Measurements from ENCODE around the gene KCNE5. TPM values are rescaled to one million over a fixed set of nuclear protein-coding genes. Genes with fewer than 3 reads are reported as not detected.
"Not testable (repeated sequence)": the region's sequence is repeated elsewhere in the genome, so short reads cannot be mapped to it uniquely, and the experiment has no call there.

KCNE5 gene
- total RNA-seq, 1 donor: not detected

GRCh38 chrX:109632906-109633504, 8.0 kb upstream of the KCNE5 start:
- Histone ChIP-seq H3K4me1 (ENCODE audit: insufficient read depth, low read length) (peaks cover 5% of the 10 kb centered on the region), H3K27me3 (ENCODE audit: insufficient read depth, low read length) (no peaks in the 10 kb centered on the region), H3K9me3 (ENCODE audit: low read depth, low read length) (no peaks in the 10 kb centered on the region), H3K4me3 (ENCODE audit: low read length) (no peak overlapping the region)

DNA sequence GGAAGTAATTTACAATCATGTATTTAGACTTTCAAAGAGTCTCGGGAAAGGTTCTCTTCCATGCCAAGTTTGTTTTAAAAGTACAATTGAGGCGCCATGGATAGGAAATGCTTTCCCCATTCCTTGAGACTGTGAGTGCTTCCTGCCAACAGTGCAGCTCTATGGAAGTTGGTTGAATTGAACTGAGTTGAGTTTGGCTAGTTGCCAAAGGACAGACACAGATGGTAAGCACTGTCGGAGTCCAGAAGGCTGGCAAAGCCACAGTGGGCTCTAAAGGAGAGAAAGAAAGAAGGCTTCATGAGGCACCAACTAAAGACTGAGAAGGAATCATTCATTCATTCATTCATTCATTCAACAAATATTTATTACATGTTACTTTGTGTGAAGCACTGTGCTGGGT, 4.3 kb upstream of the KCNE5 start:
- Histone ChIP-seq H3K27me3 (ENCODE audit: insufficient read depth, low read length) (no peaks in the 10 kb centered on the region), H3K9me3 (ENCODE audit: low read depth, low read length) (no peaks in the 10 kb centered on the region), H3K4me1 (ENCODE audit: insufficient read depth, low read length) (peaks cover 5% of the 10 kb centered on the region), H3K4me3 (ENCODE audit: low read length) (no peak overlapping the region)

GRCh38 chrX:109626637-109627036, 1.7 kb upstream of the KCNE5 start:
- Histone ChIP-seq H3K27me3 (ENCODE audit: insufficient read depth, low read length) (no peaks in the 10 kb centered on the region), H3K4me1 (ENCODE audit: insufficient read depth, low read length) (no peaks in the 10 kb centered on the region), H3K4me3 (ENCODE audit: low read length) (no peak overlapping the region), H3K9me3 (ENCODE audit: low read depth, low read length) (no peaks in the 10 kb centered on the region)

- no peak overlapping the region for H3K4me3 ChIP-seq (ENCODE audit: low read length)
- H3K4me1 ChIP-seq (ENCODE audit: insufficient read depth, low read length): peaks cover 19% of the 10 kb centered on the region
- no peaks in the 10 kb centered on the region for H3K9me3 ChIP-seq (ENCODE audit: low read depth, low read length)
- H3K27me3 ChIP-seq (ENCODE audit: insufficient read depth, low read length): no peaks in the 10 kb centered on the region
Measured at GRCh38 chrX:109623997-109624396, 975 bp downstream of the KCNE5 start.

DNA sequence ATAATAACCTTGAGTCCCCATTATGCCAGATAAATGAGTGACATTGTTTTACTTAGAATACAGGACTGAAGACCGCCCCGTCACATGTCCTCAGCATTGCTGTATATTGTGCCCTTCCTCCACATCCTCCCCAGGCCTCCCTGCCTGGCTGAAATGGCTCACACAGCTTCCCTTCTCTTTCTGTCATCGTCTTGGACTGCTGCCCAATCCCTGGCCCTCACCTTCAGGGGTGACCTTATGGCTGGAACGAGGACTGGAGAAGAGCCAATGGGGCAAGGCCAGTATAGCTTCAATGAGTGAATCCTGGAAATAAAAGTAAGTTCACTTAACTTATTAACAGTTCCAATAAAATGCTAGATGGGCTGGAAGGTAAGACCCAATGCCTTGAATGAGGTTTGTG, 2.7 kb downstream of the KCNE5 start:
- no peaks in the 10 kb centered on the region for H3K9me3 ChIP-seq (ENCODE audit: low read depth, low read length)
- H3K4me1 ChIP-seq (ENCODE audit: insufficient read depth, low read length): peaks cover 19% of the 10 kb centered on the region
- no peaks in the 10 kb centered on the region for H3K27me3 ChIP-seq (ENCODE audit: insufficient read depth, low read length)
- no peak overlapping the region for H3K4me3 ChIP-seq (ENCODE audit: low read length)

- Histone ChIP-seq H3K4me1 (ENCODE audit: insufficient read depth, low read length) (peaks cover 19% of the 10 kb centered on the region), H3K9me3 (ENCODE audit: low read depth, low read length) (no peaks in the 10 kb centered on the region), H3K4me3 (ENCODE audit: low read length) (no peak overlapping the region), H3K27me3 (ENCODE audit: insufficient read depth, low read length) (no peaks in the 10 kb centered on the region)
Measured at GRCh38 chrX:109619771-109620170, 5.2 kb downstream of the KCNE5 start.

DNA sequence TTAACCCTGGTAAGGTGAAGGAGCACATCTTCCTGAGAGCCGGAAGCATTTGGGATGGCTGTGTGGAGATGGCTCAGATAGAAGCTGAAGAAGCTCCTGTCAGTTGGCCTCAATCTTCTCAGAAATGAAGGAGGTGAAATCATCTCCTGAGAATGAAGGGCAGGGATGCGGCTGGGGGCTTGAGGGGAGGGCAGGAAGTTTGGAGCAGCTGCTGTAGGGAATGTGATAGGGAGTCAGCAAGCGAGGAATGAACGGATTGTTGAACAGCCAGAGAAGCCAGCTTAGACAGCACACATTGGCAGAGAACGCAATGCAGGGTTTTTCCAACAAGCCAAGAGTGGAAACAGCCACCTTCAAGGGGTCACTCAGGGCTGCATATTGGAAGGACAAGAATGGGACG, 10.0 kb downstream of the KCNE5 start:
- Histone ChIP-seq H3K27me3 (ENCODE audit: insufficient read depth, low read length) (no peaks in the 10 kb centered on the region), H3K4me1 (ENCODE audit: insufficient read depth, low read length) (peaks cover 10% of the 10 kb centered on the region), H3K4me3 (ENCODE audit: low read length) (no peak overlapping the region), H3K9me3 (ENCODE audit: low read depth, low read length) (no peaks in the 10 kb centered on the region)

DNA sequence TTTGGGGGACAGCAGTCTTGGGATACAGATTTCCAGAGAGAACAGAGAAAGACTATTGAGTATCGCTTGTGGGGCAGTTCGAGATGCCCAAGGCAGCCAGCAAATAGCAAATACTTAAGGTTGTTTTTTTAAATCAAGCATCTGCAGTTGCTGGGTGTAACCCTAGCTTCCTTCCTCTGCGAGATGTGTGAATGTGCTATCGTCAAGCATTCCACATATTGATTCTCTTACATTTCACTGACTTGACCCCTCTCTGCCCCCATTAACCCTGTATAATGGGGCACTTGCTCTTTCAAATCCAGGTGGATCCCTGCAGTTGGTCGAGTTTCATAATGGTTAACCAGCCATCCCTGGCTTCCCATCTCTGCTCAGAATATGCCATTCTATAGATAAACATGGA, 23.5 kb downstream of the KCNE5 start:
- Histone ChIP-seq H3K4me1 (ENCODE audit: insufficient read depth, low read length) (peaks cover 10% of the 10 kb centered on the region), H3K4me3 (ENCODE audit: low read length) (no peak overlapping the region), H3K9me3 (ENCODE audit: low read depth, low read length) (no peaks in the 10 kb centered on the region), H3K27me3 (ENCODE audit: insufficient read depth, low read length) (no peaks in the 10 kb centered on the region)

- Histone ChIP-seq H3K4me3 (ENCODE audit: low read length) (no peak overlapping the region), H3K4me1 (ENCODE audit: insufficient read depth, low read length) (peaks cover 10% of the 10 kb centered on the region), H3K9me3 (ENCODE audit: low read depth, low read length) (no peaks in the 10 kb centered on the region), H3K27me3 (ENCODE audit: insufficient read depth, low read length) (no peaks in the 10 kb centered on the region)
Measured at GRCh38 chrX:109600237-109600651, 24.7 kb downstream of the KCNE5 start.

DNA sequence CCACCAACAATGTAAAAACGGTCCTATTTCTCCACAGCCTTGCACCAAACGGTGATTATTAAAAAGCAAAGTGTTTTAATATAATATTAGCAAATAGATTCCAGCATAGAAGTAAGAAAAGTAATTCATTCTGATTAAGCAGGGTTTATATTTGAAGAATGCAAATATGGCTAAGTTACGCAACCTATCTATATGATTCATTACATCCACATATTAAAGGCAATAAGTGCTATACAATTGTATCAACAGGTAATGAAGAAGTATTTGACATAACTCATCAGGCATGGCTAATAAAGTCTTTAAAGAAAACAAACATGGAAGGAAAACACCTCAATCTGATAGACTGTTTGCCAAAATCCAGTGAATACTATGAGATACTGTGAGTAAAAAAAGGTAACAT, 29.0 kb downstream of the KCNE5 start:
- Histone ChIP-seq H3K4me1 (ENCODE audit: insufficient read depth, low read length) (peaks cover 10% of the 10 kb centered on the region), H3K9me3 (ENCODE audit: low read depth, low read length) (no peaks in the 10 kb centered on the region), H3K27me3 (ENCODE audit: insufficient read depth, low read length) (no peaks in the 10 kb centered on the region), H3K4me3 (ENCODE audit: low read length) (no peak overlapping the region)

DNA sequence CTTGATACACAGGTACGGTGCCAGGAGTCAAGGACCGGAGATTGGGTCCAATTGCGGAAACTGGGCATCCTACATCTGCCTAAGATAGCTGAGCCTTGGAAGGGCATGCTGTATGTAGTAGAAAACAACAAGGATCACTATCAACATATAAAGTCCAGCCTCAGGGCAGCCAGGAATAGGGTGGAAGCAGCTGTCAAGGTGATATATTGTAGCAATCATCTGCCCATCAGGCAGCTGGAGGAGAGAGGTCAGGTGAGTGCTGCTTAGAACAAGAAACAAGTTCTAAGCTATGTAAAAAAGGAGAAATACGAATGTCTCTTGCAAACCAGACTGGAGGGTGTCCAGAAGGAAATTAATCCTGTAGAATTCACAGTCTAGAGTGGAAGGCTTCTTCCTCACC, 34.8 kb downstream of the KCNE5 start:
- H3K4me1 ChIP-seq (ENCODE audit: insufficient read depth, low read length): no peaks in the 10 kb centered on the region
- H3K4me3 ChIP-seq (ENCODE audit: low read length): no peak overlapping the region
- H3K9me3 ChIP-seq (ENCODE audit: low read depth, low read length): no peaks in the 10 kb centered on the region
- H3K27me3 ChIP-seq (ENCODE audit: insufficient read depth, low read length): no peaks in the 10 kb centered on the region

DNA sequence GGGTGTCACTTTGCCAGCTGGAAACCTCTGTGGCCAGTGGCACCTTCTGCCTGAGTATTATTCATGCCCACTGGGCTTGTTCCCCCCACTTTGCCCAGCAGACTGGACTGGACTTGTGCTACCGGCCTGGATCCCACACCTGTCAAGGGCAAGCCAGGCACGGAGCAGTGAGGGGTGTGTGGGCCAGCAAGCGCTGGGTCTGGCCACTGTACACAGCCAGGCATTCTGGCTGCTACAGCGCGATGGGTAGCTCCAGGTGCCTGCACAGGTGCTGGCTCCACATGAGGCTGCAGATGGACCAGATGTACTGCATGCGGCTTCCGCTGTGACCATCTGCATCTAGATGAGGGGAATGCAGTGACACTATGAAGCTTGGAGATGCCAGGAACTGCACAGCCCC, 39.5 kb downstream of the KCNE5 start:
- Histone ChIP-seq H3K4me3 (ENCODE audit: low read length) (no peak overlapping the region), H3K9me3 (ENCODE audit: low read depth, low read length) (no peaks in the 10 kb centered on the region), H3K4me1 (ENCODE audit: insufficient read depth, low read length) (no peaks in the 10 kb centered on the region), H3K27me3 (ENCODE audit: insufficient read depth, low read length) (no peaks in the 10 kb centered on the region)

DNA sequence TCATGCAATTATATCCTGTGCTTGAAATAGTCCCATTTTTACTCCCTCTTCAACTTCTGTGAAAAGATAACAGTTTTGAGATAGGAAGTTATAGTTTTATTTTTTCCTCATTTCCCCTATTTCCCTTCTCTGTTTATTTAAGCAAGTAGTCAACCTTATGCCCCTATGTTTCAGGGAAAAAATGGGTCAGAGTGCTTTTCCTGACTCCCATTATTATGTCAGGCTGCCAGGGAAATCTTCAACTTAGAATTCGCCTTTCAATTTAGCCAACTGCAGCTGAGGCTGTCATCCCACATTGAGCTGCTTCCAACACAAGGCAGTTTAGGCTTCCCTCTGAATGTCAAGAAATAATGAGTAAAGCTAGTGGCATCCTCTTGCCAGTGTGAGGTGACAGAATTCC, 46.1 kb downstream of the KCNE5 start:
- Histone ChIP-seq H3K4me3 (ENCODE audit: low read length) (no peak overlapping the region), H3K9me3 (ENCODE audit: low read depth, low read length) (no peaks in the 10 kb centered on the region), H3K4me1 (ENCODE audit: insufficient read depth, low read length) (no peaks in the 10 kb centered on the region), H3K27me3 (ENCODE audit: insufficient read depth, low read length) (no peaks in the 10 kb centered on the region)

- H3K9me3 ChIP-seq (ENCODE audit: low read depth, low read length): no peaks in the 10 kb centered on the region
Measured at GRCh38 chrX:109577055-109577454, 47.9 kb downstream of the KCNE5 start.

GRCh38 chrX:109576083-109576482, 48.9 kb downstream of the KCNE5 start:
- not testable (repeated sequence) for H3K4me3 ChIP-seq (ENCODE audit: low read length); H3K27me3 ChIP-seq (ENCODE audit: insufficient read depth, low read length); H3K4me1 ChIP-seq (ENCODE audit: insufficient read depth, low read length); H3K9me3 ChIP-seq (ENCODE audit: low read depth, low read length)

More at GRCh38 chrX:109577055-109577454, 47.9 kb downstream of the KCNE5 start:
- H3K27me3 ChIP-seq (ENCODE audit: insufficient read depth, low read length): no peaks in the 10 kb centered on the region
- H3K4me3 ChIP-seq (ENCODE audit: low read length): no peak overlapping the region
- H3K4me1 ChIP-seq (ENCODE audit: insufficient read depth, low read length): no peaks in the 10 kb centered on the region

Measured in mononuclear cell (primary cell).